HL-60 (cell line): ENCODE results near the gene MAP3K7.
"Not testable (repeated sequence)": the region's sequence is repeated elsewhere in the genome, so short reads cannot be mapped to it uniquely, and the experiment has no call there.

Source experiments
- DNase-seq, 2 experiments: peaks; one replicate each; pipeline ENCODE4 v3.0.0-alpha.2; 2010 to 2020; ENCODE audit warnings: low read depth in 1 of 2, low spot score in 1 of 2
- H3K27ac ChIP-seq: fragments of 250-450 bp; sonication (Bioruptor Pico); replicated peaks from 2 replicates; pipeline ENCODE4 v1.5.1; 2020; ENCODE audit warnings: mild to moderate bottlenecking, moderate library complexity
- H3K27me3 ChIP-seq: fragments of 250-450 bp; sonication (Bioruptor Pico); 2 replicates; pipeline ENCODE4 v1.5.1; 2021; ENCODE audit warnings: mild to moderate bottlenecking, moderate library complexity; ENCODE audit not compliant: insufficient read depth, poor library complexity, severe bottlenecking
- H3K4me3 ChIP-seq: replicated peaks from 2 replicates; pipeline ENCODE4 v1.5.1; 2011; ENCODE audit warnings: mild to moderate bottlenecking, control low read depth, low read length; ENCODE audit not compliant: insufficient read depth
- GABPA ChIP-seq: IDR thresholded peaks from 2 replicates; pipeline ENCODE4 v1.6.1; 2012; ENCODE audit warnings: low read depth
- POLR2AphosphoS5 ChIP-seq: IDR thresholded peaks from 2 replicates; pipeline ENCODE4 v1.6.1; 2012; ENCODE audit warnings: low read depth
- SPI1 ChIP-seq: IDR thresholded peaks from 2 replicates; pipeline ENCODE4 v1.6.1; 2012; ENCODE audit warnings: low read depth, mild to moderate bottlenecking, borderline replicate concordance
- TF ChIP-seq, protein P1 (sequence below): IDR thresholded peaks from 2 replicates; pipeline ENCODE4 v1.6.1; 2012; ENCODE audit warnings: low read depth; ENCODE audit not compliant: insufficient replicate concordance
- TF ChIP-seq, protein P2 (sequence below): IDR thresholded peaks from one replicate; pipeline ENCODE4 v1.5.1; 2011; ENCODE audit warnings: low read length, control low read depth, inconsistent platforms; ENCODE audit not compliant: insufficient read depth

The MAP3K7 gene

DNA sequence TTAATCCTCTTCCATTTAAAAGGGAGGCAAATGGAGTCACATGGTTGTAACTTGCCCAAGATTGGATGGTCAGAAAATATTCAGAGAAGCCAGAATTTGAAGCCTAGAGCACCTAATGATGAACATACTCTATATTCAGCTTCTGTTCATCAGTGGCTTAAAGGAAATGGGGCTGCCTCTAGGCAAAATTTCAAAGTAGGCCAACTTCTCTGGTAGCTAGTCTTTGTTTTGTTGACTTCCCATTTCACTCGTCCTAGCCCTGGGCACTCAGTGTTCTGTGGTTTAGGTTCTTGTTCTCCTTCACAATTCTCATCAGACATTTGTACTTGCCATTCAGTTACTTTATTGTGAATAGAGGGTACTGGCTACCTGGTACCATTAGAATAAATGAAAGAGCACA, 13.2 kb downstream of the MAP3K7 start:
- H3K4me3 ChIP-seq, result no peak overlapping the region
- TF ChIP-seq, protein P1, sequence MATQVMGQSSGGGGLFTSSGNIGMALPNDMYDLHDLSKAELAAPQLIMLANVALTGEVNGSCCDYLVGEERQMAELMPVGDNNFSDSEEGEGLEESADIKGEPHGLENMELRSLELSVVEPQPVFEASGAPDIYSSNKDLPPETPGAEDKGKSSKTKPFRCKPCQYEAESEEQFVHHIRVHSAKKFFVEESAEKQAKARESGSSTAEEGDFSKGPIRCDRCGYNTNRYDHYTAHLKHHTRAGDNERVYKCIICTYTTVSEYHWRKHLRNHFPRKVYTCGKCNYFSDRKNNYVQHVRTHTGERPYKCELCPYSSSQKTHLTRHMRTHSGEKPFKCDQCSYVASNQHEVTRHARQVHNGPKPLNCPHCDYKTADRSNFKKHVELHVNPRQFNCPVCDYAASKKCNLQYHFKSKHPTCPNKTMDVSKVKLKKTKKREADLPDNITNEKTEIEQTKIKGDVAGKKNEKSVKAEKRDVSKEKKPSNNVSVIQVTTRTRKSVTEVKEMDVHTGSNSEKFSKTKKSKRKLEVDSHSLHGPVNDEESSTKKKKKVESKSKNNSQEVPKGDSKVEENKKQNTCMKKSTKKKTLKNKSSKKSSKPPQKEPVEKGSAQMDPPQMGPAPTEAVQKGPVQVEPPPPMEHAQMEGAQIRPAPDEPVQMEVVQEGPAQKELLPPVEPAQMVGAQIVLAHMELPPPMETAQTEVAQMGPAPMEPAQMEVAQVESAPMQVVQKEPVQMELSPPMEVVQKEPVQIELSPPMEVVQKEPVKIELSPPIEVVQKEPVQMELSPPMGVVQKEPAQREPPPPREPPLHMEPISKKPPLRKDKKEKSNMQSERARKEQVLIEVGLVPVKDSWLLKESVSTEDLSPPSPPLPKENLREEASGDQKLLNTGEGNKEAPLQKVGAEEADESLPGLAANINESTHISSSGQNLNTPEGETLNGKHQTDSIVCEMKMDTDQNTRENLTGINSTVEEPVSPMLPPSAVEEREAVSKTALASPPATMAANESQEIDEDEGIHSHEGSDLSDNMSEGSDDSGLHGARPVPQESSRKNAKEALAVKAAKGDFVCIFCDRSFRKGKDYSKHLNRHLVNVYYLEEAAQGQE, result no peak
- peak; percentile 52; the same call in 1 of the 2 replicates for TF ChIP-seq SPI1
- peak in 1 of 2 experiments; percentile 43 for DNase-seq

DNA sequence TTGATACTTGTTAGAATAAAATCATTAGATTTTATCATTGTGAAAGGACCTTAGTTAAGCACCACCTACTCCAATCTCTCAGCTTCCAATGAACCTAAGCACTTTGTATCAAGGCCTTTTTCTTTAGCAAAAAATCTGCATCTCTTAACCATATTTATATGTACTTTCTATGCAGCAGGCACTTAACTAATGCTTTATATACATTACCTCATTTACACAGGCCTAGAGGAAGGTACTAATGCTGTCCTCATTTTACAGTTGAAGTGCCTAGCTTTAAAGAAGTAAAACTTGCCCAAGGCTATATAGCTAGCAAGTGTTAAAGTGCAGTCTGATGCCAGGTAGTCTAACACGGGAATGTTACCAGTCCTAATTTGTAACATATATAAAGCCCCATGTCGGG, 14.0 kb downstream of the MAP3K7 start:
- H3K27me3 ChIP-seq, result no peaks in the 10 kb centered on the region
- no peak for DNase-seq
- H3K27ac ChIP-seq, result no peak overlapping the region
- TF ChIP-seq, protein P2, sequence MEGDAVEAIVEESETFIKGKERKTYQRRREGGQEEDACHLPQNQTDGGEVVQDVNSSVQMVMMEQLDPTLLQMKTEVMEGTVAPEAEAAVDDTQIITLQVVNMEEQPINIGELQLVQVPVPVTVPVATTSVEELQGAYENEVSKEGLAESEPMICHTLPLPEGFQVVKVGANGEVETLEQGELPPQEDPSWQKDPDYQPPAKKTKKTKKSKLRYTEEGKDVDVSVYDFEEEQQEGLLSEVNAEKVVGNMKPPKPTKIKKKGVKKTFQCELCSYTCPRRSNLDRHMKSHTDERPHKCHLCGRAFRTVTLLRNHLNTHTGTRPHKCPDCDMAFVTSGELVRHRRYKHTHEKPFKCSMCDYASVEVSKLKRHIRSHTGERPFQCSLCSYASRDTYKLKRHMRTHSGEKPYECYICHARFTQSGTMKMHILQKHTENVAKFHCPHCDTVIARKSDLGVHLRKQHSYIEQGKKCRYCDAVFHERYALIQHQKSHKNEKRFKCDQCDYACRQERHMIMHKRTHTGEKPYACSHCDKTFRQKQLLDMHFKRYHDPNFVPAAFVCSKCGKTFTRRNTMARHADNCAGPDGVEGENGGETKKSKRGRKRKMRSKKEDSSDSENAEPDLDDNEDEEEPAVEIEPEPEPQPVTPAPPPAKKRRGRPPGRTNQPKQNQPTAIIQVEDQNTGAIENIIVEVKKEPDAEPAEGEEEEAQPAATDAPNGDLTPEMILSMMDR, result no peak
- TF ChIP-seq, protein P1, result no peak
- TF ChIP-seq POLR2AphosphoS5, result no peak
- TF ChIP-seq SPI1, result no peak
- no peak for TF ChIP-seq GABPA
- no peak overlapping the region for H3K4me3 ChIP-seq

More for the DNA sequence above, 13.2 kb downstream of the MAP3K7 start:
- Histone ChIP-seq H3K27me3 (no peaks in the 10 kb centered on the region), H3K27ac (no peak overlapping the region)

DNA sequence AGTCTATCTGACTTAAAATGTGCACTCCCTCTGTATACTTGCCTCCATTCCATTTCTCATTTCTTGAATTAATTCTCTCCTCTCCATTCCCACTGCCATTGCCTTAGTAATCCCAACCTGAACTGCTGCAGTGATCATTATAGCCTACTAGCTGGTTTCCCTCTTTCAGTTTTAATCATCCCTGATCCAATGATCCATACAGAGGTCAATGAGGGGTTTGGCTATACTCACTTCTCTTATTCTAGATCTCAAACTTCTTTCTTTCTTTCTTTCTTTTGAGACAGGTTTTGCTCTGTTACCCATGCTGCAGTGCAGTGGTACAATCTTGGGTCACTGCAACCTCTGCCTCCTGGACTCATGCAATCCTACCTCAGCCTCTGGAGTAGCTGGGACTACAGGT, 17.6 kb downstream of the MAP3K7 start:
- Histone ChIP-seq H3K27me3 (no peaks in the 10 kb centered on the region), H3K27ac (no peak overlapping the region), H3K4me3 (no peak overlapping the region)
- no peak for DNase-seq
- no peak for TF ChIP-seq SPI1
- TF ChIP-seq, protein P1, result no peak
- TF ChIP-seq, protein P2, result no peak
- no peak for TF ChIP-seq GABPA
- TF ChIP-seq POLR2AphosphoS5, result no peak

DNA sequence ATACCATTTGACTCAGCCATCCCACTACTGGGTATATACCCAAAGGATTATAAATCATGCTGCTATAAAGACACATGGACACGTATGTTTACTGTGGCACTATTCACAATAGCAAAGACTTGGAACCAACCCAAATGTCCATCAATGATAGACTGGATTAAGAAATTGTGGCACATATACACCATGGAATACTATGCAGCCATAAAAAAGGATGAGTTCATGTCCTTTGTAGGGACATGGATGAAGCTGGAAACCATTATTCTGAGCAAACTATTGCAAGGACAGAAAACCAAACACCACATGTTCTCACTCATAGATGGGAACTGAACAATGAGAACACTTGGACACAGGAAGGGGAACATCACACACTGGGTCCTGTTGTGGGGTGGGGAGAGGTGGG, 19.2 kb downstream of the MAP3K7 start:
- not testable (repeated sequence) for H3K27ac ChIP-seq, H3K27me3 ChIP-seq, H3K4me3 ChIP-seq, DNase-seq

DNA sequence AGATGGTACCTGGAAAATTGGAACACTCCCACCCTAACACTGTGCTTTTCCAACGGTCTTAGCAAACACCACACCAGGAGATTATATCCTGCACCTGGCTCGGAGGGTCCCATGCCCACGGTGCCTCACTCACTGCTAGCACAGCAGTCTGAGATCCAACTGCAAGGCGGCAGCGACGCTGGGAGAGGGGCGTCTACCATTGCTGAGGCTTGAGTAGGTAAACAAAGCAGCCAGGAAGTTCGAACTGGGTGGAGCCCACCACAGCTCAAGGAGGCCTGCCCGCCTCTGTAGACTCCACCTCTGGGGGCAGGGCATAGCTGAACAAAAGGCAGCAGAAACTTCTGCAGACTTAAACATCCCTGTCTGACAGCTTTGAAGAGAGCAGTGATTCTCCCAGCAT, 24.5 kb downstream of the MAP3K7 start:
- H3K4me3 ChIP-seq, DNase-seq, H3K27ac ChIP-seq, H3K27me3 ChIP-seq: not testable (repeated sequence)
